PC-3 (cell line): ENCODE data around the gene RIC1. TPM values are rescaled to one million over a fixed set of nuclear protein-coding genes. Genes with fewer than 3 reads are reported as not detected.

Source experiments
- ATAC-seq: fragments of 200-7000 bp; cut with Tn5 transposase; 2 replicates; pipeline ENCODE4 v1.9.1; 2020; ENCODE audit warnings: mild to moderate bottlenecking, moderate library complexity
- BruUV-seq: library from RNA; stranded (reverse); fragments of 400-500 nt; replicated peaks from 2 replicates; lab custom pipeline; 2021; lab: Mats Ljungman, UMichigan
- CTCF ChIA-PET: fragments of 300-600 bp; sonication (Branson Sonifier 250); formaldehyde crosslinking; loops from one replicate; lab custom pipeline; 2022; ENCODE audit warnings: antibody characterized with exemption; lab: Charles Lee
- POLR2A ChIA-PET: fragments of 300-600 bp; sonication (Branson Sonifier 250); formaldehyde crosslinking; loops from one replicate; lab custom pipeline; 2022; ENCODE audit warnings: antibody characterized with exemption; ENCODE audit not compliant: unreplicated experiment; lab: Charles Lee
- DNase-seq: peaks from one replicate; pipeline ENCODE4 v3.0.0-alpha.2; 2015
- H2AFZ ChIP-seq: fragments of 300-600 bp; sonication (generic); 2 replicates; pipeline ENCODE4 v1.6.0; 2016; ENCODE audit warnings: antibody characterized with exemption, low read length
- H3F3A ChIP-seq: fragments of 300-600 bp; sonication (generic); one replicate; pipeline ENCODE4 v1.6.0; 2017; ENCODE audit warnings: antibody characterized with exemption, low read length, control low read depth, mild to moderate bottlenecking; ENCODE audit not compliant: unreplicated experiment
- H3K27ac ChIP-seq: fragments of 300-600 bp; sonication (generic); 2 replicates; pipeline ENCODE4 v1.5.1; 2016; ENCODE audit warnings: mild to moderate bottlenecking, low read length
- H3K27me3 ChIP-seq: fragments of 300-600 bp; sonication (generic); 2 replicates; pipeline ENCODE4 v1.6.1; 2016; ENCODE audit warnings: low read length, mixed read lengths
- H3K36me3 ChIP-seq: fragments of 300-600 bp; sonication (generic); 2 replicates; pipeline ENCODE4 v1.6.1; 2016; ENCODE audit warnings: low read depth, mixed run types, low read length, mixed read lengths
- H3K4me1 ChIP-seq: fragments of 300-600 bp; sonication (generic); 2 replicates; pipeline ENCODE4 v1.5.1; 2016; ENCODE audit warnings: low read length; ENCODE audit not compliant: insufficient read depth
- H3K4me2 ChIP-seq: fragments of 300-600 bp; sonication (generic); 2 replicates; pipeline ENCODE4 v1.6.0; 2016; ENCODE audit warnings: low read length
- H3K4me3 ChIP-seq: fragments of 300-600 bp; sonication (generic); 2 replicates; pipeline ENCODE4 v1.5.1; 2016; ENCODE audit warnings: mild to moderate bottlenecking, low read length, mixed read lengths
- H3K79me2 ChIP-seq: fragments of 300-600 bp; sonication (generic); 2 replicates; pipeline ENCODE4 v1.6.1; 2017; ENCODE audit warnings: low read length, mixed read lengths
- H3K9ac ChIP-seq: fragments of 300-600 bp; sonication (generic); 2 replicates; pipeline ENCODE4 v1.6.0; 2016; ENCODE audit warnings: mild to moderate bottlenecking, low read length
- H3K9me2 ChIP-seq: fragments of 300-600 bp; sonication (generic); replicated peaks from 2 replicates; pipeline ENCODE4 v1.6.1; 2016; ENCODE audit warnings: mixed run types, low read length, mixed read lengths
- H3K9me3 ChIP-seq: fragments of 300-600 bp; sonication (generic); 2 replicates; pipeline ENCODE4 v1.6.1; 2016; ENCODE audit warnings: low read length, mixed read lengths
- H4K20me1 ChIP-seq: fragments of 300-600 bp; sonication (generic); 2 replicates; pipeline ENCODE4 v1.6.1; 2016; ENCODE audit warnings: low read length, mixed read lengths
- CTCF ChIP-seq: fragments of 300-600 bp; sonication (generic); conservative IDR thresholded peaks from 2 replicates; pipeline ENCODE4 v1.5.1; 2017; ENCODE audit warnings: antibody characterized with exemption, low read depth, mild to moderate bottlenecking, low read length
- EZH2 ChIP-seq: fragments of 300-600 bp; sonication (generic); IDR thresholded peaks from one replicate; pipeline ENCODE4 v1.6.1; 2017; ENCODE audit warnings: antibody characterized with exemption, mild to moderate bottlenecking, low read length; ENCODE audit not compliant: unreplicated experiment
- EZH2phosphoT487 ChIP-seq: fragments of 300-600 bp; sonication (generic); IDR thresholded peaks from 2 replicates; pipeline ENCODE4 v1.6.1; 2018; ENCODE audit warnings: mild to moderate bottlenecking, antibody characterized with exemption, low read length, borderline replicate concordance
- intact Hi-C: fragments of 100-400 bp; cut with micrococcal nuclease; formaldehyde crosslinking; loops from 2 replicates; pipeline ENCODE4 v1.9.0; 2023
- total RNA-seq: library from RNA; depleted of rRNA; stranded (reverse); fragments of >200 nt; gene quantifications from 2 replicates; pipeline ENCODE4 v1.2.3, GENCODE V29; 2014

RIC1 gene
- total RNA-seq, 1 experiment from 2014 or later: 16.0 TPM

DNA sequence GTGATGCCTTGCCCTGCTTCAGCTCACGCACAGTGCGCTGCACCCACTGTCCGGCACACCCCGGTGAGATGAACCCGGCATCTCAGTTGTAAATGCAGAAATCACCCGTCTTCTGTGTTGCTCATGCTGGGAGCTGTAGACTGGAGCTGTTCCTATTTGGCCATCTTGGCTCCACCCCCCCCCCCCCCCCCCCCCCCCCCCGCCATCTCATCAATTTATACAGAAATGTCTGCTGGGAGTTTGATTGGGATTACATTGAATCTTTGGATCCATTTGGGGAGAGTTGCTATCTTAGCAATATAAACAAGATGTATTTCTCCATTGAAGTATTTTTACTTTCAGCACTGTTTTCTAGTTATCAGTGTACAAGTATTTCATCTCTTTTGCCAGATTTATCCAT lies 55.2 kb downstream of the RIC1 start:
- no peaks in the 10 kb centered on the region for H3F3A ChIP-seq
- BruUV-seq: no TSS peak
- no peak for ATAC-seq

DNA sequence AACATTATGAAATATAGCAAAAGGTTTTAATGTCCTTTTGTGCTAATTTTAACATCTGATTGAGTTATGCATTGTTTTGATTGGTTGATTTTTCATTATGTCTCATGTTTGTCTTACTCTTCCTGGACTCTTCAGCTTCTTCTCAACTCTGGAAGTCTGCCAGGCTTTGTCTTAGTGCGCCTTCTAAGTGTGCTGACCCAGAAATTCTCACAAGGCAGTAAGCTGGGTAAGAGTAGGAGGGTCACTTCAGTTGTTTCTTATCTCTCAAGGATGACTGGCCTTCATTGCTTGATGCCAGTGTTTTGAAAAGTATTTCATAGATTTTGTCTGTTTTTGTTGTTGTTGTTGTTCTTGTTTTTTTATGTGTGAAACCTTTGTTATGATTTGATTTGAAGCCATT lies 59.2 kb downstream of the RIC1 start:
- Histone ChIP-seq H3K27me3 (no peaks in the 10 kb centered on the region), H3K27ac (no peak overlapping the region), H3K9ac (no peak overlapping the region), H4K20me1 (no peaks in the 10 kb centered on the region), H3K9me3 (no peaks in the 10 kb centered on the region), H3F3A (no peaks in the 10 kb centered on the region), H3K9me2 (no peaks in the 10 kb centered on the region), H3K79me2 (peaks cover 9% of the 10 kb centered on the region; the same call in 1 of the 2 replicates), H3K4me3 (no peak overlapping the region), H3K36me3 (no peaks in the 10 kb centered on the region), H3K4me2 (no peak overlapping the region), H3K4me1 (0 out of 2 replicates have a peak, but pooled peaks cover 3% of the 10 kb centered on the region), H2AFZ (no peak overlapping the region)
- CTCF ChIA-PET: no interaction called here
- intact Hi-C loops: no loop called here
- BruUV-seq: no TSS peak
- ATAC-seq: no peak
- TF ChIP-seq EZH2phosphoT487: no peak
- TF ChIP-seq EZH2: no peak
- TF ChIP-seq CTCF: no peak
- POLR2A ChIA-PET: no interaction called here
- DNase-seq: peak; percentile 12

More for the DNA sequence above, 55.2 kb downstream of the RIC1 start:
- DNase-seq: no peak
- Histone ChIP-seq H3K9me3 (no peaks in the 10 kb centered on the region), H3K4me2 (no peak overlapping the region), H3K36me3 (no peaks in the 10 kb centered on the region), H3K27me3 (no peaks in the 10 kb centered on the region), H3K4me1 (0 out of 2 replicates have a peak, but pooled peaks cover 3% of the 10 kb centered on the region), H2AFZ (no peak overlapping the region), H3K27ac (no peak overlapping the region), H3K79me2 (peaks cover 9% of the 10 kb centered on the region; the same call in 1 of the 2 replicates), H4K20me1 (no peaks in the 10 kb centered on the region), H3K9me2 (no peaks in the 10 kb centered on the region), H3K9ac (no peak overlapping the region), H3K4me3 (no peak overlapping the region)
- ChIA-PET POLR2A (no interaction called here), CTCF (no interaction called here)
- intact Hi-C loops: no loop called here
- TF ChIP-seq EZH2: no peak
- no peak for TF ChIP-seq EZH2phosphoT487
- no peak for TF ChIP-seq CTCF

DNA sequence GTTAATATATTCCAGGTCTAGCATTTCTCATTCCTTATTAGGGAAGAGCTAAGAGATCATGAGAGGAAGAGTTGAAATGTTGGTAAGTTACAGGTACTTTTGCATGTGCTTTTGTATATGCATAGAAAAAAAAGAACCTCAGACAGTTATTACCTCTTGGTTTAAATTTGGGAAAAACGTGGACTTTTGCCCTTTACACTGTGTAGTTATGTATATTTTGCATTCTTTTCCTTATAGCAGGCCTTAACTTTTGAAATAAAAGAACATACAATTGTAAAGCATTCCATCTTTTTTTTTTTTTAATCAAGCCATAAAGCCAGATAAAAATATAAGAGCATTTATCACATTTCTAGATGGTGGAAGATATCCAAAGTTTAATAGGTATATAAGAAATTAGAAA lies 61.4 kb downstream of the RIC1 start:
- intact Hi-C loops: no loop called here
- POLR2A ChIA-PET: no interaction called here
- Histone ChIP-seq H3K4me1 (0 out of 2 replicates have a peak, but pooled peaks cover 3% of the 10 kb centered on the region), H3K27ac (no peak overlapping the region), H3K27me3 (no peaks in the 10 kb centered on the region), H4K20me1 (no peaks in the 10 kb centered on the region), H3K9me2 (no peaks in the 10 kb centered on the region), H3K9me3 (no peaks in the 10 kb centered on the region), H2AFZ (no peak overlapping the region), H3K4me3 (no peak overlapping the region), H3K9ac (no peak overlapping the region), H3K4me2 (no peak overlapping the region), H3K79me2 (peaks cover 9% of the 10 kb centered on the region; the same call in 1 of the 2 replicates), H3K36me3 (no peaks in the 10 kb centered on the region), H3F3A (no peaks in the 10 kb centered on the region)
- CTCF ChIA-PET: no interaction called here
- no peak for ATAC-seq
- no peak for DNase-seq
- no TSS peak for BruUV-seq
- TF ChIP-seq CTCF (no peak), EZH2 (no peak), EZH2phosphoT487 (no peak)
